HG03521 (cell line): ENCODE measurements around the gene DENND4A.
"Not testable (repeated sequence)": the region's sequence is repeated elsewhere in the genome, so short reads cannot be mapped to it uniquely, and the experiment has no call there.

Experiments used
- ATAC-seq: cut with Tn5 transposase; IDR thresholded peaks from one replicate; pipeline ENCODE4 v1.9.1; 2021; ENCODE audit warnings: mild to moderate bottlenecking, moderate library complexity; ENCODE audit not compliant: unreplicated experiment

The DENND4A gene

DNA sequence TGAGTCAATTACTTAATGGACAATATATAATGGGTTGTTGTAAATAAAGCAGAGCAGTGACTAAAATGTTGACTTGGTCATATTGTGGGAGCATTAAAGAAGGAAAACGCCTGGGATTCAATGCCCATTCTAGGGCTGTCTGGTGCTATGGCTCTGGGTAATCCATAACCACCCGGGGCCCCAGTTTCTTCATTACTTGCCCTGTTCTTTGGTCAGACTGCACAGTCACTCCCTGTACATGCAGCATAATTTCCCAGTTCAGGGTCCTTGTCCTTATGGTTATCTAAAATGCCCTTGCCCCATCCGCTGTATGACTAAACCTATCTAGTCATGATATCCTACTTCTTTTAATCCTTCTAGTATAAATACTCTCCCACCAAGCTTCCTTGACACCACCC is 27.5 kb upstream of the DENND4A start:
- ATAC-seq = no peak

DNA sequence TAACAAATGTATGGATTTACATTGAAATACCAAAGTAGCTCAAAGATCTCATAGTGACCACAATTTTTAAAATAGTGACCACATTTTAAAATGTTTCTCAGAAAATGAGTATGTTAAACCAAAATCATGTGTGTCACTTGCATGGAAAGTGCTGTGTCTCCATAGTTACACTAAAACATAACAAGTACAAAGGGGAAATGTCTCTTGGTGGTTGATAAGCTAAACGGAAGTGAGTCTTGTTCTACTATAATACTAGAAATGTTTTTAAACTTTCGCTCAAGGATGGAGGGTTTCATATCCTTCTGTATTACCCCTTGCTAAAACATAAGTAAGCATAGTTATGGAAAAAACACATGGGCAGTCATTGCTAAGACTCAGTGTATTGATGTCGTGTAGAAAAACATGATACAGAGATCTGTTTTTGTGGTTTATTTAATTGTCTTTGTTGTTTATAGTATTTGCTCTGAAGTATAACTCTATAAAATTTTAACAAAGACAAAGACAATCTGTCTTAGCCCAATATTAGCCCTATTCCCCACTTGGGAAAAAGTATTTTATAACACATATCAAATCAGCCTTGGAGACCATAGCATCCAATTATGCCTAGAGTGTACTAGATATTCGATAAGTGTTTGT is 27.0 kb upstream of the DENND4A start:
- ATAC-seq = peak; percentile 73

DNA sequence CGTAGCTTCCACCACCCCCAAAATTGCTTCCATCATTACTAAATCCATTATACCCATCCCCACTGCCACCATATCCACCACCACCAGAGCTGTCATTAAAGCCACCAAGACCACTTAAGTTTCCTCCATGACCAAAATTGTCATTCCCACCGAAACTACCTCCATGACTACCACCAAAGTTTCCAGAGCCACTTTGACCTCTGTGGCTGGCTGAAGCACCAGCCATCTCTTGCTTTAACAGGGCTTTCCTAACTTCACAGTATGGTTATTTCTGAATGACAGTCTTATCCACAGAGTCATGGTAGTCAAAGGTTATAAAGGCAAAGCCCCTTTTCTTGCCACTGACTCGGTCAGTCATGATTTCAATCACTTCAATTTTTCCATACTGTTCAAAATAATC is 24.3 kb upstream of the DENND4A start:
- no peak for ATAC-seq

DNA sequence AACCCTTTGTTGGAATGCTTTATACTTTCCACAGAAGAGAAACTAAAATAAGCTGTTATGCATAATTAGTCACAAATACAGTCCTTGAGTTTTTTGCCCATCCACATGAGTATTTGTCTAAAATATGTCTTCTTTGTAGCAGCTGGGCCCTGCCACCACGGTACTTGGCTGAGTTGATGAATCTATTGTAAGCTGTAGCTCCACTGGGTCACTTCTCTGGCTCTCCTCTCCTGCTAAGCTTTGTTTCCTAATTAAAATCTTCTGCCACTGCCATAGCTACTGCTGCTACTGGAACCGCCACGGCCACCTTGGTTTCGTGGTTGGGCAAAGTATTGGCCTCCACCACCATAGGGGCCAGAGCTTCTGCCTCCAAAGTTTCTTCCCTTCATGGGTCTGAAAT is 23.9 kb upstream of the DENND4A start:
- not testable (repeated sequence) for ATAC-seq

DNA sequence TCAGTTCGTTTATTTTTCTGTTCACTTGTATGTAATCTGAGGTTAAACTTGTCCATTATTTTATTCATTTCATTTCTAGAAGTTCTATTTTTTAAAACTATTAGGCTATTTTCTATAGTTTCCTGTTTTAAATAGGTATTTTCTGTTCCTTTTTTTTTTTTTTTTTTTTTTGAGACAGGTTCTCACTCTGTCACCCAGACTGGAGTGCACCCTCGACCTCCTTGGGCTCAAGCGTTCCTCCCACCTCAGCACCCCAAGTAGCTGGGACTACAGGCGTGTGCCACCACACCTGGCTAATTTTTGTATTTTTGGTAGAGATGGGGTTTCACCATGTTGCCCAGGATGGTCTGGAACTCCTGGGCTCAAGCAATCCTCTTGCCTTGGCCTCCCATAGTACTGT is 22.2 kb upstream of the DENND4A start:
- not testable (repeated sequence) for ATAC-seq

DNA sequence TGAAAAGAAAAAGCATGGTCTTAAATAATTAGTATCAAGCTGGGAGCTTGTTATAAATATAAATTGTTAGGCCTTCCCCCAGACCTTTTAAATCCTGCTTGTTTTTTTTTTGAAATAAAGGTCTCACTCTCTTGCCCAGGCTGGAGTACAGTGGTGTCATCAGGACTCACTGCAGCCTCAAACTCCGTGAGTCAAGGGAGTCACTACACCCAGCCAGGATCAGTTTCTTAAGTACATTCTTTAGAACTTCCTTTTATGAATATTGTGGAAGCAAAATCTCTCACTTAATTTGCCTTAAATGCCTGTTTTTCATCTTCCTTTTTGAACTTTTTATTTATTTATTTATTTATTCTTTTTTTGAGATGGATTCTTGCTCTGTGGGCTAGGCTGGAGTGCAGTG is 20.8 kb upstream of the DENND4A start:
- no peak for ATAC-seq

DNA sequence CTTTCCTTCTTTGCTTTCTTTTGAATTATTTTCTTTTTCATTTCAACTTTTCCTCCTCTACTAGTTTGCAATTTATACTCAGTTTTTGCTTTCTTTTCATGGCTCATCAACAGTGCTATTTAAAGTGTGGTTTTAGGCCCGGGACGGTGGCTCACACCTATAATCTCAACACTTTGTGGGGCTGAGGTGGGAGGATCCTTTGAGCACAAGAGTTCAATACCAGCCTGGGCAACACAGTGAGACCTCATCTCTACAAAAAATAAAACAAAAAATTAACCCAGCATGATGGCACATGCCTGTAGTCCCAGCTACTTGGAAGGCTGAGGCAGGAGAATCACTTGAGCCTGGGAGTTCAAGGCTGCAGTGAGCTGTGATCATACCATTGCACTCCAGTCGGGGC is 20.4 kb upstream of the DENND4A start:
- ATAC-seq = no peak

DNA sequence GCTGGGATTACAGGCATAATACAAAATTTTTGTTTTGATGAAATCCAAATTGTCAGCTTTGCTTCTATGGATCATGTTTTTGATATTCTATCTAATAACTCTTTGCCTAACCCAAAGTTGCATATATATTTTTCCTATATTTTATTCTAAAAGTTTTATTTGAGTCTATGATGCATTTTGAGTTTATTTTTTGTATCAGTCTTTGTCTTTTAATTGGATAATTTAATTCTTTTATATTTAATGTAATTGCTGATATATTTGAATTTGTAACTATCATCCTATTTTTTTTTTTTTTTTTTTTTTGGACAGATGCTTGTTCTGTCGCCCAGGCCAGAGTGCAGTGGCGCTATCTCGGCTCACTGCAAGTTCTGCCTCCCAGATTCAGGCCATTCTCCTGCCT is 19.7 kb upstream of the DENND4A start:
- no peak for ATAC-seq

DNA sequence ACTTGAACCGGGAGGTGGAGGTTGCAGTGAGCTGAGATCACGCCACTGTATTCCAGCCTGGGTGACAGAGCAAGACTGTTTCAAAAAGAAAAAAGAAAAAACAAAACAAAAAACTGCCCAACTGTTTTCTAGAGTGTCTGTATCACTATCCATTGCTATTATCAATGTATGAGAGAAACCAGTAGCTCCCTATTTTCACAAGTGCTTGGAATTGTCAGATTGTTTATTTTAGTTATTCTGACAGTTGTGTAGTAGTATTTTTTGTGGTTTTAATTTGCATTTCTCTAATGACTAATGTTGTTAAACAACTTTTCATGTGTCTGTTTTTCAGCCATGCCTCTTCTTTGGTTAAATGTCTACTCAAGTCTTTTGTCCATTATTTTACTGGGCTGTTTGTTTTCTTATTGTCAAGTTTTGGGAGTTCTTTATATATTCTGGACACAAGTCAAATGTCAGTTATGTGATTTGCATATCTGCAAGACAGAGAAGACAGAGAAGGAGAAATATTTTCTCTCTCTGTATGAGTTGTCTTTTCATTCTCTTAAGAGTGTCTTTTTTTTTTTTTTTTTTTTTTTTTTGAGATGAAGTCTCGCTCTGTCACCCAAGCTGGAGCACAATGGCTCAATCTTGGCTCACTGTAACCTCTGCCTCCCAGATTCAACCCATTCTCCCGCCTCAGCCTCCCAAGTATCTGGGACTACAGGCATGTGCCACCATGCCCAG is 19.1 kb upstream of the DENND4A start:
- not testable (repeated sequence) for ATAC-seq

DNA sequence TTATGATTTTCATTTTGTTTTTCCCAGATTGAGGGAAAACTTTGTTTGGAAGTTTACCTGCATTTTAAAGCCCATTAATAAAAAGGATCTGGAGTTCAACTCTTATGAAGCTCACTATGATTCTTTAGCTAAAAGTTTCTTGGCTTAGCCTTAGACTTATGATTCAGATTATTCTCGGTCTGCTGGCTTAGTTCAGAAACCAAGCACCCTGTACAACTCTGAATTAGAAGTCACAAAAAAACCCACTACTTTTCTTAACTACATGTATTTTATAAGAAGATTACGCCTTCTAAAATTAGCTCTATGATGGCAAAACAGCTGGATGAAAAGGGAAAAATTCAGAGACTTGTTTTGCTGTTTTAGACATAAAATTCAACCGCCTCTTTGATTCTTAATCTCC is 14.3 kb upstream of the DENND4A start:
- ATAC-seq = no peak

DNA sequence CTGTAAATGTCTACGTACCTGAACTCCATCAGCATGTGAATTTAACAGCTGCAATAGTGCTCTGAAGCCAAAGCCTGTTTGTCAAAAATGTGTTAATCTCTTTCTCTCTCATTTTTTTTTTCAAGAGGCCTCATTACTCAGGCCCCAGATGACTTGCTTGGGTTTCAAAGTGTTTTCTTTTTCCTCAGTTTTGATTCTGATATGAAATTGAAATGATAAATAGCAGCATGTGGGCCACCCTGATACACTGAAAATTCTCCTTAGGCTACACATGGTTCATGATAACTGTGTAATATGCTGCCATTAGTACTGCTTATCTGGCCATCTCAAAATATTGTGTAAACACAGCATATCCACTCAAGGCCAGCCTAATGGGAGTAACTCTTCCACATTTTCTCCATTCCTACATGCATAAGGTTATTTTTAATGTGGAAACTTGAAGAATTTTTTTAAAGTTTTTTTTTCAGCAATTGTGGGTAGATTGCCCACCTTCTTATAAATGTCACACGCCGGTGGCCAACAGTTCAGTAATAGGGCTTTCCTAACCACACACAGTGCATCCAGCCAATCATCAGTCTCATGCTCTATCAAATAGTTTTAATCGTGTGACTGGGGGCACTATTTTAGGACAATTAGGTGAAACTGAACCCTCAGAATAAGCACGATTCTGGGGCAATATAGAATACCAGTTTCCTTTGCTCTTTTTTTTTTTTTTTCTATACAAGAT is 13.1 kb upstream of the DENND4A start:
- no peak for ATAC-seq

DNA sequence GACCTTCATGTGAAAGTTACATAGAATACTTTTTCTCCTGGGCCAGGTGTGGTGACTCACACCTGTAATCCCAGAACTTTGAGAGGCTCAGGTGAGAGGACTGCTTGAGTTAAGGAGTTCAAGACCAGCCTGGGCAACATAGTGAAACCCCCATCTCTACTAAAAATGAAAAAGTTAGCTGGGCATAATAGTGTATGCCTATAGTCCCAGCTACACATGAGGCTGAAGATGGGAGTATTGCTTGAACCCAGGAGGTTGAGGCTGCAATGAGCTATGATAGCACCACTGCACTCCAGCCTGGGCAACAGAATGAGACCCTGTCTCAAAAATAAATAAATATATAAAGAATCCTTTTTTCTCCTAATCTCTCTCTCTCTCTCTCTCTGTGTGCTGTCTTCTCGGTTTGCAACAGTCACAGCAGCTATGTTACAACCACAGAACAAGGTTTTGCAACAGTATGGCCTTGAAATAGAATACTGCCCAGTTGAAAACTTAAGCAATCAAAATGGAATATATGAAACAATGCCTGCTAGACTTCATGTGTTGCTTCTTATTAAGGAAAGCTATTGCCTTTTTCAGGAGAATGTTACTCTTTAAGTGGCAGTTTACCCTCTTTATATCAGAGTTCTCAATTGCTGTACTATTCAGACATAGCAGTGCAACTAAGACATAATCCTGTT is 12.3 kb upstream of the DENND4A start:
- no peak for ATAC-seq

DNA sequence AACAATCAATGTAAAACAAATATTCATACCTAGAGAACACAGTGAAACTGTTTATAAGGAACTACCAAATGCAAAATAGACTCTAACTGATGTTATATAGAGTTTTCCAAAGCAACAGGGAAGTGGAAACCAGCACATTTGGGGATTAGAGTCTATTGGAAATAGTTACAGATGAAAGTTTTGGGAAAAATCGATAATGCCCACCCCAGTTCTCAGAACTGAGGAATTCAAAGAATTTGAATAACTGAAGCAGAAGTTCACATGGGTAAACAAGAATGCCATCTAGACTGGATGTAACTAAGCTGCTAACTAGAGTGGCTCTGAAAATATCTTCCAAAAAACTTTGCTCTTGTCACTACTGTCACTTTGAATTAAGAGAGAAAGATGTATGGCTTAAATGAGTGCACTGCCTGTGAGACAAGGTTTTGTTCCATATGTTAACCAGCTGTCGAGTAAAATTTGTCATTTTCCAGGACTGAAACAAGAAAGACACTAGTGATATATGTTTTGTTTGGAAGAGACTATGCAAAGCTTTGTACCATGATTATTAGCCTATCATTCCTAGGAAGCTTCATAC is 9.2 kb upstream of the DENND4A start:
- ATAC-seq = no peak

DNA sequence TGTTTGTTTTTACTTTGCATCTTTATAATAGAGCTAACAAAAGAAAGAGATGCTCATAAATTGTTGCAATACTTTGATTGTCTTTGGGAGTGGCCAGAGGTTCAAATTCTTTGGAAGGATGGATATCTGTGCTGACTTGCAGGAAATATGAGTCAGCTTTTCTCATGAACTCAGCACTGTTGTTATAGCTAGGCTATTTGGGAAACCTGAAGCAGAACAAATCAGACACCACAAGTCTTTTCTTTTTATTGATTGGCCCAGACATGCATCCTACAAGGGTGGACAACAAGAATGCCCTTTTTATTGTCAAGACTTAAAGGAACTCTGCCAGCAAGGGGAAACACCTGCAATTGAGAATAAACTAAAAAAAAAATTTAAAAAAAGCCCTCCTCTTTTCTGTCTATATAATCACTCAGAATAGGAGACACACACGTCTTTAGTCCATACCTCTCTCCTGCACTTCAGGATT is 4.6 kb upstream of the DENND4A start:
- no peak for ATAC-seq

DNA sequence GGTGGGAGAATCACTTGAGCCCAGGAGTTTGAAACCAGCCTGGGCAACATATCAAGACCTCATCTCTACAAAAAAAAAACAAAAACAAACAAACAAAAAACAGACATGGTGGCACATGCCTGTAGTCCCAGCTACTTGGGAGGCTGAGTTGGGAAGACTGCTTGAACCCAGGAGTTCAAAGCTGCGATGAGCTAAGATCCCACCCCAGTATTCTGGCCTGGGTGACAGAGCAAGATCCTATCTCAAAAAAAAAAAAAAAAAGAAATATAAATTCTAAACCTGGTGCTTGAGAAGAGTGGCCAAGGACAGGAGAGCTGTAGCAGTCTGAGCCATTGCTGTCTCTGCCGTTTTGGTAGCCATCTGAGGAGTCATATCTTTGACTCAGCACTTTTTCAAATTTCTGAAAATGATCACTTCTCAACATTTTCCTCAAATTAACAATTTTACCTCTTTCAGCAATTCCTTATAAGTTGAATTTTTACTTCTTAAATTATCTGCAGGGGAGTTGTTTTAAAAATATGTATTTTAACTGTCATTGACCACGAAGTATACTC is 3.6 kb upstream of the DENND4A start:
- ATAC-seq = no peak

DNA sequence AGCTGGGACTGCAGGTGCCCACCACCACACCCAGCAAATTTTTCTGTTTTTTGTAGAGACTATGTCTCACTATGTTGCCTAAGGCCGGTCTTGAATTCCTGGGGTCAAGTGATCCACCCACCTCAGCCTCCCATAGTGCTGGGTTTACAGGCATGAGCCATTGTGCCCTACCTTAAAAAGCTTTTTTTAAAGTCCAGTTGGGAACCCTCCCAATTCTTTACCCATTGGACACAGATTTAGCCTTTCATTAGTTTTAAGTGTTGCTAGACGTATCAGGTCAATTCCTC is 1.7 kb upstream of the DENND4A start:
- no peak for ATAC-seq

DNA sequence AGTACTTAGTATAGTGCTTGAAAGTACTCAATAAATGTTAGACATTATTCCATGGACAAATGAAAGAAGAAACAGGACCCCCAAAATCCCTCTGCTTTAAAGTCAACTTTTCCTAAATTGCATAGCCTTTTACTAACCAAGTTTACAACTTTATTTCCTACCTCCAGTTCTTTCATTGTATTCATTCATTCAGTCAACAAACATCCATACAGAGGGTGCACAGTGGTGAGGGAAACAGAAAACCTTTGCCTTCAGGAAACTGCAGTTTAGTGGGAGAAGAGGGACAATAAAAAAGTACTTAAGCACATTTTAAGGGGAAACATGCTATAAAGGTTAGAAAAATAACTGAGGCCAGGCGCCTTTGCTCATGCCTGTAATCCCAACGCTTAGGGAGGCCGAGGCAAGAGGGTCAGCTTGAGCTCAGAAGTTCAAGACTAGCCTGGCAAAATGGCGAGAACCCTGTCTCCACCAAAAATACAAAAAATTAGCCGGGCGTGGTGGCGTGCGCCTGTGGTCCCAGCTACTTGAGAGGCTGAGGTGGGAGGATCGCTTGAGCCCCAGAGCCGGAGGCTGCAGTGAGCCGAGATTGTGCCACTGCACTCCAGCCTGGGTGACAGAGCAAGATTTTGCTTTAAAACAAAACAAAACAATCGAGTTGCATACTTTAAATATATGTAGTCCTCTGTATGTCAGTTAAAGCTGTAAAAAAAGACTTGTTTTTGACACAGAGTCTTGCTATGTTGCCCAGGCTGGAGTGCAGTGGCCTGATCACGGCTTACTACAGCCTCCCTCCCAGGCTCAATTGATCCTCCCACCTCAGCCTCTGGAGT is 1.1 kb upstream of the DENND4A start:
- ATAC-seq = no peak

DNA sequence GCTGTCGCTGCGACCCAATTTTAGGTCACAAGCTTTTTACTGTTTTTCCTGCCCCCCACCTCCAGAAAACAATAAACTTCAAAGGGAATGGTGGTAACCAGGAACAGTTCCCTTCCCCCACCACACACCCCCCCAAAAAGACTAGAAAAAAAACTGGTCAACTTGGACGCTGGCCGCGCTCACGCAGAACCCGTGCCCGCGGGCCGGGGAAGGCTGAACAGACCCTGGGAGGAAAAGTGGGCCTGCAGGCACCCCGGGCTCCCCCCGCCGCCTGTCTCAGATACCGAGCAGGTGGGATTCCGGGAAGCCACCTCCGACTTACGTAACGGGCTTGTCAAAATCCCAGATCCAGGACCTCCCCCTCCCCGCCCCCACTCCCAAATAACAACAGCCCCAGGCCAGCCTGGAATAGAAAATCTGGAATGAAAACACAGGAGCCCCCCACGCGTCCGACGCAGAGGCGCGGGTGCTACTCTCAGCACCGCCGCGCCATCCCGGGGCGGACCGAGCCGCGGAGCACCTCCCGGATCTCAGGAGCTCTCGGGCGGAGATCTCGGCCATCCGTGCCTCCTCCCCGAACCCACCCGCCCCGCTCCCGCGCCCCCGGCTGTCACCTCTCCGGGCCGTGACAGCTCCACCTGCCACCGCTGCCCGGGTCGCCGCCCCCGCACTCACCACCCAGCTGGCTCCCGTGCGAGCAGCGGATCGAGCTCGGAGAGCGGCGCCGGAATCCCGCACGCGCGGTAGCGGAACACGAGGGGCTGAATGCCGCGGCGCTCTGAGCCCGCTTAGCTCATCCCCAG is 557 bp downstream of the DENND4A start:
- ATAC-seq = no peak

DNA sequence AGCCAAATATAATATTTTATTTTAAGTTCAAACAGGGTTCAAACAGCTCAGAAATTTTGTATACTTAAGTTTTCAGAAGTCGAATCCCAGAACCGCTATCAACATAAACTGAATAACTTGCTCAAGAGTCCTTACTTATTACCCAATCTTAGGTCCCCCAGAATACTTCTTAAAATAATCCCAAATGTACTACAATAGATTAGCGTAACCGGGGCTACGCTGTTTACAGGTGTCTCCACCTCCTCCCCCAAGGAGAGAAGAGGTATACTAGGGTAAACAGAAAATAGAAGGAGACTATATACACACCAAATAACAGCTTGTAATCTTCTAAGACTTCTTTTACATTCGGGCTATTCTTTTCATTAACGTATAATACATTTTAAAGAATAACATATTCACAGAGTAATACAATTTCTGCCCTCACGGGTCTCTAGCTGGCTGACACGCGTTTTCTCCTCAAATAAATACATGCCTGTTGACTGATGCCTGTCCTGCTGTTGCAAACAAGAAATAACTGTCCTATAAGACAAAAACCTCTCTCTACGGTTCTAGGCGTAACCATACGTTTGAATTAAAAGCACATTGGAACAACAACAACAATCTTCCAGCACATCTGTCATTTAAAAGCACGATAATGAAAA is 1.3 kb downstream of the DENND4A start:
- no peak for ATAC-seq
